Activated T-helper 1 cell treated with anti-CD3 and anti-CD28 coated beads, Interleukin-2, amount 50 U/mL, for 16 hours (primary cell): ENCODE measurements around the gene EIPR1.

Experiments
- DNase-seq, 2 donors: peaks; one replicate each; pipeline ENCODE4 v3.0.0-alpha.2; 2020; ENCODE audit warnings: low read depth in 1 of 2, low spot score in 1 of 2

EIPR1 gene

GRCh38 chr2:3256157-3256556, 121.5 kb downstream of the EIPR1 start:
- no peak for DNase-seq

- no peak for DNase-seq
These were observed 123.1 kb downstream of the EIPR1 start for GRCh38 chr2:3254442-3254941.

GRCh38 chr2:3253913-3254441, 123.6 kb downstream of the EIPR1 start:
- DNase-seq = no peak

- DNase-seq = no peak
These were observed 125.7 kb downstream of the EIPR1 start for GRCh38 chr2:3251946-3252345.

- DNase-seq = no peak
These were observed 128.1 kb downstream of the EIPR1 start for GRCh38 chr2:3249476-3249962.

GRCh38 chr2:3248754-3249475, 128.7 kb downstream of the EIPR1 start:
- DNase-seq = no peak

GRCh38 chr2:3246928-3247714, 130.5 kb downstream of the EIPR1 start:
- no peak for DNase-seq

GRCh38 chr2:3246406-3246805, 131.2 kb downstream of the EIPR1 start:
- DNase-seq = no peak

GRCh38 chr2:3244486-3244885, 133.1 kb downstream of the EIPR1 start:
- no peak for DNase-seq

- no peak for DNase-seq
These were observed 133.8 kb downstream of the EIPR1 start for GRCh38 chr2:3243804-3244203.

- no peak for DNase-seq
These were observed 134.8 kb downstream of the EIPR1 start for GRCh38 chr2:3242747-3243369.

GRCh38 chr2:3241971-3242746, 135.5 kb downstream of the EIPR1 start:
- DNase-seq = no peak

- DNase-seq = no peak
These were observed 138.4 kb downstream of the EIPR1 start for GRCh38 chr2:3238951-3239841.

GRCh38 chr2:3236300-3237045, 141.1 kb downstream of the EIPR1 start:
- DNase-seq = no peak

GRCh38 chr2:3233877-3234276, 143.7 kb downstream of the EIPR1 start:
- DNase-seq = no peak

GRCh38 chr2:3229221-3229620, 148.4 kb downstream of the EIPR1 start:
- no peak for DNase-seq

- no peak for DNase-seq
These were observed 152.9 kb downstream of the EIPR1 start for GRCh38 chr2:3224681-3225080.

- DNase-seq = peak; percentile 34 to 79
These were observed 154.3 kb downstream of the EIPR1 start for GRCh38 chr2:3223080-3223923.
